GM18870 (cell line): Measurements from ENCODE around the gene GABRG1.

Experiments used
- ATAC-seq: cut with Tn5 transposase; IDR thresholded peaks from one replicate; pipeline ENCODE4 v1.9.1; 2021; ENCODE audit warnings: moderate library complexity; ENCODE audit not compliant: unreplicated experiment

GABRG1 gene

GRCh38 chr4:46123913-46124755, at the start of gene GABRG1:
Gene GABRG1 (minus strand): TSS chr4:46124054. CDS start chr4:46123913, 141 bp downstream.
- ATAC-seq = no peak

GRCh38 chr4:46146993-46147392, 23.1 kb upstream of the GABRG1 start:
- no peak for ATAC-seq

GRCh38 chr4:46131498-46132057, 7.7 kb upstream of the GABRG1 start:
- ATAC-seq = no peak

GRCh38 chr4:46124773-46125413, 1.0 kb upstream of the GABRG1 start:
- ATAC-seq = no peak

- ATAC-seq = no peak
These were observed 42.2 kb downstream of the GABRG1 start for GRCh38 chr4:46081674-46082073.

GRCh38 chr4:46081248-46081647, 42.6 kb downstream of the GABRG1 start:
- no peak for ATAC-seq

GRCh38 chr4:46073778-46074177, 50.1 kb downstream of the GABRG1 start:
- ATAC-seq = no peak

- no peak for ATAC-seq
These were observed 72.5 kb downstream of the GABRG1 start for GRCh38 chr4:46051392-46051791.

- ATAC-seq = no peak
These were observed 91.8 kb downstream of the GABRG1 start for GRCh38 chr4:46032056-46032455.

- ATAC-seq = no peak
These were observed 107.5 kb downstream of the GABRG1 start for GRCh38 chr4:46016306-46016705.

GRCh38 chr4:45992728-45993127, 131.1 kb downstream of the GABRG1 start:
- ATAC-seq = no peak

- ATAC-seq = no peak
These were observed 134.1 kb downstream of the GABRG1 start for GRCh38 chr4:45989775-45990174.

GRCh38 chr4:45987858-45988257, 136.0 kb downstream of the GABRG1 start:
- no peak for ATAC-seq
